SK-N-SH (cell line): ENCODE results near the gene TUT1. TPM values are rescaled to one million over a fixed set of nuclear protein-coding genes. Genes with fewer than 3 reads are reported as not detected.
A peak's percentile ranks its signal among the peaks of the same experiment; 100 is the strongest.

Experiments used
- CTCF ChIA-PET: fragments of 300-600, 350-600 bp; formaldehyde crosslinking; extraction: SDS; loops from one replicate; lab custom pipeline; 2021; lab: Yijun Ruan, JAX
- POLR2A ChIA-PET: fragments of 350-600 bp; sonication (Branson Sonifier 250); formaldehyde crosslinking; extraction: SDS; loops from one replicate; lab custom pipeline; 2020; ENCODE audit warnings: antibody characterized with exemption, inconsistent platforms; lab: Yijun Ruan, JAX
- DNase-seq: peaks from one replicate; pipeline ENCODE4 v3.0.0; 2012
- H2AFZ ChIP-seq: fragments of 200-600 bp; sonication (generic); 2 replicates; pipeline ENCODE4 v1.8.1; 2016; ENCODE audit warnings: antibody characterized with exemption, mild to moderate bottlenecking, low read depth
- H3F3A ChIP-seq: fragments of 200-600 bp; sonication (generic); replicated peaks from 2 replicates; pipeline ENCODE3; 2016; ENCODE audit warnings: antibody characterized with exemption, mild to moderate bottlenecking; ENCODE audit not compliant: insufficient read depth
- H3K27ac ChIP-seq, 2 experiments: fragments of 200-500 bp in 1 of 2; fragments of 200-600 bp in 1 of 2; sonication (Bioruptor generic) in 1 of 2; sonication (generic), shearing (Covaris generic) in 1 of 2; 2 replicates each; pipeline versions ENCODE4 v1.5.1 to v1.6.1; 2014 to 2016; ENCODE audit warnings: low read depth in 2 of 2, inconsistent platforms in 1 of 2, low read length in 1 of 2, mild to moderate bottlenecking in 1 of 2, mixed read lengths in 1 of 2
- H3K27me3 ChIP-seq: fragments of 200-600 bp; sonication (generic), shearing (Covaris generic); 2 replicates; pipeline ENCODE4 v1.6.1; 2016; ENCODE audit warnings: mixed run types; ENCODE audit not compliant: insufficient read depth
- H3K36me3 ChIP-seq, 2 experiments: fragments of 200-500 bp in 1 of 2; fragments of 200-600 bp in 1 of 2; sonication (Bioruptor generic) in 1 of 2; sonication (generic) in 1 of 2; replicated peaks in 1 of 2; 2 replicates each; pipeline versions ENCODE3 to v1.5.1; 2014 to 2016; ENCODE audit warnings: low read length in 1 of 2, mild to moderate bottlenecking in 1 of 2; ENCODE audit not compliant: insufficient read depth in 2 of 2, control insufficient read depth in 1 of 2
- H3K4me1 ChIP-seq, 2 experiments: fragments of 200-500 bp in 1 of 2; fragments of 200-600 bp in 1 of 2; sonication (Bioruptor generic) in 1 of 2; sonication (generic), shearing (Covaris generic) in 1 of 2; 2 replicates each; pipeline versions ENCODE4 v1.5.1 to v1.6.1; 2014 to 2016; ENCODE audit warnings: low read depth in 1 of 2, low read length in 1 of 2, mixed run types in 1 of 2; ENCODE audit not compliant: insufficient read depth in 2 of 2, control insufficient read depth in 1 of 2
- H3K4me2 ChIP-seq: fragments of 200-600 bp; sonication (generic), shearing (Covaris generic); 2 replicates; pipeline ENCODE4 v1.6.1; 2017; ENCODE audit warnings: mixed run types
- H3K4me3 ChIP-seq, 2 experiments: fragments of 200-500 bp in 1 of 2; fragments of 200-600 bp in 1 of 2; sonication (Bioruptor generic) in 1 of 2; sonication (generic), shearing (Covaris generic) in 1 of 2; 2 replicates each; pipeline versions ENCODE4 v1.5.1 to v1.8.1; 2014 to 2016; ENCODE audit warnings: low read depth in 2 of 2, inconsistent platforms in 1 of 2, low read length in 1 of 2, mild to moderate bottlenecking in 1 of 2, mixed read lengths in 1 of 2, moderate library complexity in 1 of 2
- H3K79me2 ChIP-seq: fragments of 200-600 bp; sonication (generic); 2 replicates; pipeline ENCODE4 v1.8.1; 2017; ENCODE audit warnings: mild to moderate bottlenecking; ENCODE audit not compliant: insufficient read depth
- H3K9ac ChIP-seq: fragments of 200-600 bp; sonication (generic); 2 replicates; pipeline ENCODE4 v1.6.1; 2017; ENCODE audit warnings: mixed run types
- H3K9me2 ChIP-seq: fragments of 200-600 bp; sonication (generic); 2 replicates; pipeline ENCODE4 v1.6.1; 2017; ENCODE audit warnings: mixed run types
- H3K9me3 ChIP-seq: fragments of 200-600 bp; sonication (generic); 2 replicates; pipeline ENCODE4 v1.6.1; 2017; ENCODE audit warnings: mixed run types, mild to moderate bottlenecking, moderate library complexity
- H4K20me1 ChIP-seq: fragments of 200-600 bp; sonication (generic); 2 replicates; pipeline ENCODE4 v1.6.1; 2017; ENCODE audit warnings: mild to moderate bottlenecking, mixed run types; ENCODE audit not compliant: insufficient read depth
- ELF1 ChIP-seq: IDR thresholded peaks from 2 replicates; pipeline ENCODE4 v1.4.0; 2012
- GABPA ChIP-seq: IDR thresholded peaks from 2 replicates; pipeline ENCODE4 v1.4.0; 2012; ENCODE audit warnings: low read depth, mild to moderate bottlenecking
- RFX5 ChIP-seq: IDR thresholded peaks from 2 replicates; pipeline ENCODE4 v1.6.1; 2012; ENCODE audit warnings: mild to moderate bottlenecking, improper control_type of control experiment, low read length
- TAF1 ChIP-seq: IDR thresholded peaks from 2 replicates; pipeline ENCODE4 v1.6.1; 2012; ENCODE audit warnings: low read depth, mild to moderate bottlenecking, low read length, moderate library complexity, borderline replicate concordance
- WGBS: methylation state at CpG from one replicate; pipeline ENCODE4 v1.1.6; 2017; ENCODE audit warnings: low lambda C conversion rate; 5-methylcytosine and 5-hydroxymethylcytosine counted together
- polyA plus RNA-seq, 3 experiments: library from polyadenylated mRNA; depleted of rRNA; stranded (reverse); fragments of >200 nt; gene quantifications; 2 replicates each; pipeline ENCODE4 v1.2.3, GENCODE V29; 2012
- TF ChIP-seq, protein P1 (sequence below): IDR thresholded peaks from 2 replicates; pipeline ENCODE4 v1.4.0; 2012; ENCODE audit warnings: low read depth, borderline replicate concordance
- TF ChIP-seq, protein P2 (sequence below): IDR thresholded peaks from 2 replicates; pipeline ENCODE4 v1.6.1; 2012; ENCODE audit warnings: mild to moderate bottlenecking, low read depth, low read length, moderate library complexity
- TF ChIP-seq, protein P3 (sequence below): IDR thresholded peaks from 2 replicates; pipeline ENCODE4 v1.4.0; 2012; ENCODE audit warnings: low read depth

The TUT1 gene
- polyA plus RNA-seq, 1 of the 3 experiments (the other 2 are of a cell fraction) = 27.3 TPM

DNA sequence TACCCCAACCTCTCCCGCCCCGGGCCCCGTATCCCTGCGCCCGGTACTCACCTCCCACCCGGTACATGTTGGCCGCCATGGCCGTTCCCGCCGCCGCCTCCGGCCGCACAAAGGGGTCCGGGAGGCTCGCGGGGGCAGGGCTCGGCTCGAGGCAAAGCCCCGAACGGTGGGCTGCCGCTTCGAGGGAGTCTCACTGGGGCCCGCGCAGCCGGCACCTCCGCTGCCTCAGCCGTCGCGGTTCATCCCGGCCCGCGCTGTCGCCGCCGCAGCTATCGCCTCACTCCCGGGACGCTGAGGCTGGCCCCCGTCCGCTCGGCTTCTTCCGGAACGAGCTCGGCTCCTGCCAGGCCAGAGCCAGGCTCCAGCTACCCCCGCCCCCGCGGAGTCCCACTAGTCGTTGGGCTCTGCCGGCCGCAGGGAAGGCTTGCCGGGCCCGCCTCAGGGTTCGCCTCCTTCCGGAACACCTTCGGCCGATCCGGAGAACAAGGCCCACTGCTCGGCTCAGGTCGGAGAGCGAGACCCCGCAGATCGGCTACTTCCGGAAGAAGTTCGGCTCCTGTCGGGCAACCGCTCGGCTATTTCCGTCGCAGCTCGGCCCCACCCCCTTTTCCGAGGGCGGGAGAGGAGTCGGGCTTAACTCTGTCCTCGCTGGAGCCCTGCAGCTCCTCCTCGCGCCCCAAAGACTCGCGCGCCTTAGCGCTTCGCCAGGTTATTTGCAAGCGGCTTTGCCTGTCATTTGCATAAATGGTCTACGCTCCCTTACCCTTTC is 10.2 kb upstream of the TUT1 start, which contains the start of gene MTA2 (continued):
- TF ChIP-seq, protein P1, sequence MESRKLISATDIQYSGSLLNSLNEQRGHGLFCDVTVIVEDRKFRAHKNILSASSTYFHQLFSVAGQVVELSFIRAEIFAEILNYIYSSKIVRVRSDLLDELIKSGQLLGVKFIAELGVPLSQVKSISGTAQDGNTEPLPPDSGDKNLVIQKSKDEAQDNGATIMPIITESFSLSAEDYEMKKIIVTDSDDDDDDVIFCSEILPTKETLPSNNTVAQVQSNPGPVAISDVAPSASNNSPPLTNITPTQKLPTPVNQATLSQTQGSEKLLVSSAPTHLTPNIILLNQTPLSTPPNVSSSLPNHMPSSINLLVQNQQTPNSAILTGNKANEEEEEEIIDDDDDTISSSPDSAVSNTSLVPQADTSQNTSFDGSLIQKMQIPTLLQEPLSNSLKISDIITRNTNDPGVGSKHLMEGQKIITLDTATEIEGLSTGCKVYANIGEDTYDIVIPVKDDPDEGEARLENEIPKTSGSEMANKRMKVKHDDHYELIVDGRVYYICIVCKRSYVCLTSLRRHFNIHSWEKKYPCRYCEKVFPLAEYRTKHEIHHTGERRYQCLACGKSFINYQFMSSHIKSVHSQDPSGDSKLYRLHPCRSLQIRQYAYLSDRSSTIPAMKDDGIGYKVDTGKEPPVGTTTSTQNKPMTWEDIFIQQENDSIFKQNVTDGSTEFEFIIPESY = 0 out of 2 replicates have a peak, but pooled peaks have one; percentile 17
- TF ChIP-seq, protein P2, sequence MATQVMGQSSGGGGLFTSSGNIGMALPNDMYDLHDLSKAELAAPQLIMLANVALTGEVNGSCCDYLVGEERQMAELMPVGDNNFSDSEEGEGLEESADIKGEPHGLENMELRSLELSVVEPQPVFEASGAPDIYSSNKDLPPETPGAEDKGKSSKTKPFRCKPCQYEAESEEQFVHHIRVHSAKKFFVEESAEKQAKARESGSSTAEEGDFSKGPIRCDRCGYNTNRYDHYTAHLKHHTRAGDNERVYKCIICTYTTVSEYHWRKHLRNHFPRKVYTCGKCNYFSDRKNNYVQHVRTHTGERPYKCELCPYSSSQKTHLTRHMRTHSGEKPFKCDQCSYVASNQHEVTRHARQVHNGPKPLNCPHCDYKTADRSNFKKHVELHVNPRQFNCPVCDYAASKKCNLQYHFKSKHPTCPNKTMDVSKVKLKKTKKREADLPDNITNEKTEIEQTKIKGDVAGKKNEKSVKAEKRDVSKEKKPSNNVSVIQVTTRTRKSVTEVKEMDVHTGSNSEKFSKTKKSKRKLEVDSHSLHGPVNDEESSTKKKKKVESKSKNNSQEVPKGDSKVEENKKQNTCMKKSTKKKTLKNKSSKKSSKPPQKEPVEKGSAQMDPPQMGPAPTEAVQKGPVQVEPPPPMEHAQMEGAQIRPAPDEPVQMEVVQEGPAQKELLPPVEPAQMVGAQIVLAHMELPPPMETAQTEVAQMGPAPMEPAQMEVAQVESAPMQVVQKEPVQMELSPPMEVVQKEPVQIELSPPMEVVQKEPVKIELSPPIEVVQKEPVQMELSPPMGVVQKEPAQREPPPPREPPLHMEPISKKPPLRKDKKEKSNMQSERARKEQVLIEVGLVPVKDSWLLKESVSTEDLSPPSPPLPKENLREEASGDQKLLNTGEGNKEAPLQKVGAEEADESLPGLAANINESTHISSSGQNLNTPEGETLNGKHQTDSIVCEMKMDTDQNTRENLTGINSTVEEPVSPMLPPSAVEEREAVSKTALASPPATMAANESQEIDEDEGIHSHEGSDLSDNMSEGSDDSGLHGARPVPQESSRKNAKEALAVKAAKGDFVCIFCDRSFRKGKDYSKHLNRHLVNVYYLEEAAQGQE = no peak
- TF ChIP-seq, all 33 proteins: peak for 9

DNA sequence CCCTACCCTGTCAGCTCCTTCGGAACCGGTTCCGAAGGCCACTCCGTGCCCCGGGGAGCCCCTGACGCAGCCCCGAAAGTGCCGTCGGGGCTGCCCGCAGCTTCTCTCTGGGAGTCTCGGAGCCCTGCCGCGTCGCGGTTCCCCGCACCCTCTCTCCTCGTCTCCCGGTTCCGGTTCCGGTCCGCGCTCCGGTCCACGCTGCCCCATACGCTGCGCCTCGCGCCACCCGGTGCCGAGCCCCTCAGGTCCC is 9.7 kb upstream of the TUT1 start:
- 0% methylated on average over 2 of the region's 30 CpGs for WGBS
- Histone ChIP-seq H3K27ac (peak overlapping the region; percentile 87 to 93), H3K4me1 (peaks cover 12 to 23% of the 10 kb centered on the region in 2 experiments; a peak in 3 of 4 replicates), H3K79me2 (peaks cover 55% of the 10 kb centered on the region), H3F3A (peaks cover 23% of the 10 kb centered on the region), H3K4me2 (peak overlapping the region; percentile 95), H3K36me3 (peaks cover 37 to 40% of the 10 kb centered on the region in 2 experiments), H4K20me1 (no peaks in the 10 kb centered on the region), H3K4me3 (peak overlapping the region; percentile 70 to 96), H3K27me3 (no peaks in the 10 kb centered on the region), H2AFZ (peak overlapping the region; percentile 1; the same call in 1 of the 2 replicates), H3K9me2 (no peaks in the 10 kb centered on the region), H3K9me3 (no peaks in the 10 kb centered on the region), H3K9ac (peak overlapping the region; percentile 99)
- TF ChIP-seq RFX5 (no peak), TAF1 (no peak), GABPA (peak; percentile 70), ELF1 (0 out of 2 replicates have a peak, but pooled peaks have one; percentile 8)
- TF ChIP-seq, protein P3, sequence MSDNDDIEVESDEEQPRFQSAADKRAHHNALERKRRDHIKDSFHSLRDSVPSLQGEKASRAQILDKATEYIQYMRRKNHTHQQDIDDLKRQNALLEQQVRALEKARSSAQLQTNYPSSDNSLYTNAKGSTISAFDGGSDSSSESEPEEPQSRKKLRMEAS = peak; percentile 51; the same call in 1 of the 2 replicates
- ChIA-PET CTCF (interaction anchor here (2.2 to 3.2 kb wide), 2 partner anchors 9 to 11 kb away, joined by 11 to 23 read pairs; partner anchors contain the start of genes EML3, ROM1 and TUT1), POLR2A (interaction anchor here (1.0 to 4.2 kb wide), 7 partner anchors 9 to 240 kb away, joined by 3 to 59 read pairs (median 7); partner anchors contain the start of genes B3GAT3, C11orf98, CSKMT and EEF1G)
- no peak for DNase-seq
